Epithelial cell of prostate (primary cell): ENCODE results near the gene HSF5.
"Not testable (repeated sequence)": the region's sequence is repeated elsewhere in the genome, so short reads cannot be mapped to it uniquely, and the experiment has no call there.

Experiments used
- DNase-seq: peaks from one replicate; pipeline ENCODE4 v3.0.0-alpha.2; 2011; ENCODE audit warnings: low read depth, low spot score
- H3K27ac ChIP-seq: fragments of 450-650 bp; 2 replicates; pipeline ENCODE4 v1.5.1; 2017; ENCODE audit warnings: mild to moderate bottlenecking

The HSF5 gene

GRCh38 chr17:58416937-58417299, 71.3 kb downstream of the HSF5 start:
- H3K27ac ChIP-seq: peak overlapping the region; percentile 86
- no peak for DNase-seq

GRCh38 chr17:58416396-58416795, 71.8 kb downstream of the HSF5 start:
- no peak for DNase-seq
- H3K27ac ChIP-seq: peak overlapping the region; percentile 86

DNA sequence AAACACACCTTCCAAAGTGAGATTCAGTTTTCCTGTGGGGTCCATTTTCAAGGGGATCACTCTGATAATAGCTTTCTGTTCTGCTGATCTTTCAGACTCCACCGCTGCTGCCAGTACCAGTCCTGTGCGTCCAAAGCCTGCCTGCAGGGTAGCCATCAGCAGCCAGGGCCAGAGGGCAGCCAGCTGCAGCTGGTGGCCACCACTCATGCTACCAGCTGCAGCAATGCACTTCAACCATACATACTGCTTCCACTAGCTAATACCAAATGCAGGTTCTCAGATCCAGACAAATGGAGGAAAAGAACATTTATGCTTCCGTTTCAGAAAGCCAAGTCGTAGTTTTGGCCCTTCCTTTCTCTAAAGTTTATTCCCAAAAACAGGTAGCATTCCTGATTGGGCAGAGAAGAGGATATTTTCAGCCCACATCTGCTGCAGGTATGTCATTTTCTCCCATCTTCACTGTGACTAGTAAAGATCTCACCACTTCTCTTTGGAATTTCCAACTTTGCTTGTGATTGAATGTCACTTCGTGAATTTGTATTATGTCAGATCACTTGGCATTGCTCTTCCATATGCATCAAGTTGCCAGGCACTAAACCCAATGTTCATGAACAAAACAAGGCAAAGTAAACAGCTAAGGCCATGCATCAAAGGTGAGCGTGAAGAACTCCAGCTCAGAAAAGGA, 72.7 kb downstream of the HSF5 start:
- DNase-seq: no peak
- peak overlapping the region; percentile 86 for H3K27ac ChIP-seq

DNA sequence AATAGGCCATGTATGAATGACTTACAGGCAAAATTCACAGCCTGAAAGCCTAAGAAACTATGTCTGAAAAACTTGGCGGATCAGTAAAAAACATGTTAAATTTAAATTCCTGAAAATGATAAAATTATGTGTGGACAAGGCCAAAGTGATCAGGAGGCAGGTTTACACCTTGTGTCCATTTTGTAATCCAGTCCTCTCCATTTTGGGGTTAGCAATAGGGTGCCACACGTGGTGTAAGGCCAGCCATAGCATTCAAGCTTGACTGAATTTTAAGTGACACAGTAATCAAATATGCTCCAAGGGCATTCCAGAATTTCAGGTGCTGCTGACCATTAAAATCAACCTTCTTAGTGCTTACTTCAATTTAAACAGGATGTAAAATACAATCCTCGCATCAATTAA, 73.6 kb downstream of the HSF5 start:
- peak overlapping the region; percentile 86 for H3K27ac ChIP-seq
- no peak for DNase-seq

DNA sequence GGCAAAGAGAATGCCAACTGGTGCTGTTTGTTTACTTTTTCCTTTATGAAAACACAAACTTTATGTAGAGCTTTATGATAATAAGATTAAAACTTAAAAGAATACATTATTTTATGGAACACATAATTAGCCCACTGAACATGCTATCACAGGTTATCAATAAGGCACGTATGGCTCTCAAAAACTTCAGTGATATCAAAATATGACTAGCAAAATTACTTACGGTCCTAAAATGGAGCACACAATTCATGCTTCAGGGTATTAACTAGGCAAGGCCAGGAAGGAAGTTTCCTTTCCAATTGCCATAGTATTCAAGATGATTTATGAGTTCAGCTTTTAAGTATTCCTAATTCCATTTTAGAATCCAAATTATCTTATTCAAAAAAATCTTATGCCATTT, 74.5 kb downstream of the HSF5 start:
- DNase-seq: no peak
- H3K27ac ChIP-seq: peak overlapping the region; percentile 86

- H3K27ac ChIP-seq: peak overlapping the region; percentile 86
- no peak for DNase-seq
These were observed 75.1 kb downstream of the HSF5 start for GRCh38 chr17:58412961-58413586.

DNA sequence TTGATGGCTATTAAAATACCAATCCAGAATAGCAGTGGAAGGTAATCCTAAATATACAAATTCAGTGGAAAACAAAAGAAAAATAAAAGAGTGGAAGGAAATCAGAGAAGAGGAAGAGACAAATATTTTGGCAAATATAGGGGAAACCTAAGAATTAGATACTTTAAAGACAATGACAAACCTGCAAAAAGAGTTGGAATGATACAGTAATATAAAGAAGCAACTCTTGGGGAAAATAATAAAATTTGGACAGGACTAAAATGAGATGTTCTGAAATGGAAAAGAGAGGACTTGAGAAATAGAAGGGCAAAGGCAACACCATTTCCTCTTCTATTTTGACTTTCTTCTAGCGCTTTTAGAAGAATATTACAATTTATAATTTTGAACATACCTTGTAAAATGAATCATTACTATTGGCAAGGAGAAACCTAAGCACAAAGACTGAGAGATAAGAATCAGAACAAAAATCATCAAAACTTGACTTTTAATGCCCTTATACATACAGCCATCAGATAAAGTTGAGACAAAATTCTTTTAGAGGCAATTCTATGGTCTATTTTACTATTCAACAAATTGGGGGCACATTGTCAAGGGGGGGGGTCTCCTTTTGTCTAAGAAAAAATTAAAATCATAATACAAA, 76.0 kb downstream of the HSF5 start:
- no peak for DNase-seq
- H3K27ac ChIP-seq: peak overlapping the region; percentile 86

DNA sequence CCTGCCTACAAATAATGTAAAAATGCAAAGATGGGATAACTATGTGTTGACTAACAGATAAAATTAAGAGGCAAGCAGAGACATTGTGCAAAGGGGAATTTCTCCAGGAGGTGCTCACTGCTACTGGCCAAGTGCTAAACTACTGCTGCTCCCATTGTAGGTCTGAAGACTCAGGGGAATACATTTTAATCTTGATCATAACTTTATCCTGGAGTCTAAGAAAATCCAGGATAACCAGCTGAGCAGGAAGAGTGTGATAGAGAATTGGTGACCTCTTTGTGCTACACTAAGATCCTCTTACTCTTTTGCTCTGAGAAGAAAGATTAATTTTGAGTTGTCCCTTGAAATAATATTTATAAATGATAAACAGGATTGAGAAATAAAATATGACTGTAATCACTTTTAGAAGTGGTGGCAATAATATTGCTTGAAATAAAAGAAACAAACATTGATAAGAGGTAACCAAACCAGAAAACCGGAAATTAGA, 76.8 kb downstream of the HSF5 start:
- DNase-seq: no peak
- H3K27ac ChIP-seq: peak overlapping the region; percentile 86

GRCh38 chr17:58410714-58411407, 77.3 kb downstream of the HSF5 start:
- H3K27ac ChIP-seq: peak overlapping the region; percentile 86
- no peak for DNase-seq

- peak overlapping the region; percentile 86 for H3K27ac ChIP-seq
- no peak for DNase-seq
These were observed 78.8 kb downstream of the HSF5 start for GRCh38 chr17:58409432-58409831.

DNA sequence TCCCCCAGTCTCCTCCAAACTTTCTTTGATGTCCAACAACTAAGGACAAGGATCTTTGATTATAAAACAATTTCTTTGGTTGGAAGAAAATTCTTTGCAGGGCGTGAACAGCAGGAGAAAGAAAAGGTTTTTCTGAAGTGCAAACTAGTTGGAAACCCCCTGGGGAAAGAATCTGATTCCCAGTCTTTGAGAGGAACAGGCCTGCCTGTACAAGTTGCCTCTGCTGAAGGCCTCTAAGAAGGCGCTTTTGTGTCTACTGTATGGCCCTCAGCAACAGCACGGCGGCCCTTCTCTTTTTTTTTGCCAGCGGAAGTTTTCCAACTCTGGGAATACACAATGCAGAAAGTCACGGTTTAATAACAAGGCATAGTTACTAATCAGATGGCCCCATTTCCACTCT, 84.9 kb downstream of the HSF5 start:
- peak overlapping the region; percentile 96 for H3K27ac ChIP-seq

GRCh38 chr17:58402679-58403078, 85.5 kb downstream of the HSF5 start:
- peak overlapping the region; percentile 96 for H3K27ac ChIP-seq
- peak; percentile 77 for DNase-seq

More for the DNA sequence above, 84.9 kb downstream of the HSF5 start:
- DNase-seq: no peak

- peak overlapping the region; percentile 96 for H3K27ac ChIP-seq
- DNase-seq: no peak
These were observed 86.2 kb downstream of the HSF5 start for GRCh38 chr17:58402047-58402446.

- DNase-seq: no peak
- H3K27ac ChIP-seq: peak overlapping the region; percentile 96
These were observed 86.9 kb downstream of the HSF5 start for GRCh38 chr17:58401287-58401686.

DNA sequence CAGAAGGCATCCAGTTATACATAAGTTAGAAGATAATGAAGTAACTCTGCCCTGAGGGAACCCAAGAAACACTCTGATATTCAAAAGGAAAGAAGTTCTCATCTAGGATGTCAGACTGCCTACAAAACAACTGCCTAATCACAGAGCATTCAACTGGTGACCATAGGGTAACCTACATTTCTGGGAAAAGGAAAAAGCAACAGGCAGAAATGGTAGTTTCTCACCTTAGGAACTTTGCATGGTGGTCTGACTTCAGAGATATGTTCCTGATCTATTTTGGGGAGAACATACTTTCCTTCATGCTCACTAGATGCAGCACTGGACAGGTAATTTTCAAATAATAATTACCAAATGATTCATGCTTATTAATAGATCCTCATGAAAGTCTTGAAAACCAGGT, 87.4 kb downstream of the HSF5 start:
- H3K27ac ChIP-seq: peak overlapping the region; percentile 96
- no peak for DNase-seq

- DNase-seq: peak; percentile 53
- H3K27ac ChIP-seq: peak overlapping the region; percentile 96
These were observed 88.2 kb downstream of the HSF5 start for GRCh38 chr17:58399974-58400373.

DNA sequence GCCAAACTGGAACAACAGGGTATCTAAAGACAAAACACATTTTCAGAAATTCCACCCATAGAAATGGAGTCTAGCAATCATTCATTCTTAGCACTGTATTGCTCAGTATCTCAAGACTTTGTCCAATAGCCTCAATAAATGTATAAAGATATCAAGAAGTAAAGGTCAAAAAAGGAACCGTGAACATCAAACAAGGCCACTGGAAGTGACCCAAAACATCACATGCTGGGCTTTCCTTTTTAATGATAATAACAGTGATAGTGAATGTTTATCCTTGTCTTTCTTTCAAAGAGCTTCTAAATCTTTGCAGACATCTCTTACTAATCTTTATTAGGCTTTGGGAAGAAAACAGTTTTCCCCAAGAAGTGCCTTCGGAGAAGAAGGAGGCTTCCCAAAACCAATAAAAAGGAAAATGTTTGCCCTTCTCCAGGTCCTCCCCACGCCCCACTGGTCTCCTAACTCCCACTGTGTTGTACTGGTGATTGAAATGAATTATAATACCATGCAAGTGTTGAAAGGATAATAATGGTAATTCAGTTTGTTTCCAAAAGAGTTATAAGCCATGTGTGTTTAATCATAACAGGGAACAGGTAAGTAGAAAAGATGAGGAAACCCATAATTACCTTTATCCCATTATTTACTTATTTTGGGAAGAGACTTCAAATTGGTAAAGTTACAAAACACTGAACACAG, 89.5 kb downstream of the HSF5 start:
- no peak overlapping the region for H3K27ac ChIP-seq
- no peak for DNase-seq

GRCh38 chr17:58397421-58397820, 90.8 kb downstream of the HSF5 start:
- not testable (repeated sequence) for H3K27ac ChIP-seq, DNase-seq

GRCh38 chr17:58396173-58396572, 92.0 kb downstream of the HSF5 start:
- H3K27ac ChIP-seq: no peak overlapping the region
- no peak for DNase-seq

DNA sequence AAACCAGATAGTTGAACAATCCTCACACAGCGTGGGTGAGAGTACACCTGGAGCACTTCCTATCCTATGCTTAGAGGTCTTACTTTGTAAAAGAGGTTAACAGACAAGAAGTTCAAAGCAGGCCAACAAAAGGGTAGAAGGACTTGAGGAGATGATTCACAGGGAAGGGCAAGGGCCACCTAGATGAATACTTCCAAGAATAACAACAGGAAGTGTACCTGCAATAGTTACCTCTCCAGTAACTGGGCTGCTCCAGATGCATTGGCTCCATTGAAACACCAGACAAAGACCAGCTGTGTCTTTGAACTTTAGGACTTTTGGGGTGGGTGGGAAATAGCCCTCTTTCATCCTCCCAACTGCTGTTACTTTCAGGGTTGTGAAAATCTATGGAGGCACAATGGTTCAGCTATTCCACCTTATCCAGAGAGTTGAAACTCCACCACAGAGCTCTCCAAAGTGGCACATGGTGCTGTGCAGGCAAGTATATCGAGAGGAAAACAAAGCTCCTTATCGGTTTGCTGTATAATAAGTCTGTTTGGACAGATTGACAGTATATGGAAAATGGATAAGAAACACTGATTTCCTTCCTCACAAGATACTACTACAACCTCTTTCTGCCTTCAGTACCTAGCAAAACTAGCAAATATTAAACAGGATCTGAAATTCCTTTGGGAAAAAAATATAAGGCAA, 93.5 kb downstream of the HSF5 start:
- DNase-seq: no peak
- peak overlapping the region; percentile 36 for H3K27ac ChIP-seq
